ENCODE measurements around the gene P2RX3. TPM values are rescaled to one million over a fixed set of nuclear protein-coding genes. Genes with fewer than 3 reads are reported as not detected.
"Not testable (repeated sequence)": the region's sequence is repeated elsewhere in the genome, so short reads cannot be mapped to it uniquely, and the experiment has no call there.

Gene P2RX3
- total RNA-seq, 4 donors from 2014 or later, result not detected

GRCh38 chr11:57358543-57358961, 20.4 kb downstream of the P2RX3 start:
- no peak for DNase-seq (ENCODE audit: low spot score in 2 of 2)
- WGBS, 2 donors, result 41 to 56% methylated on average over 9 of the region's 9 CpGs
- intact Hi-C loops (cut with DNase I; ENCODE audit: low total_unique reads), result no loop called here
- TF ChIP-seq POLR2A (IDR thresholded peaks at IDR 0.05) (no peak), CTCF (IDR thresholded peaks at IDR 0.05) (no peak)
- no peak overlapping the region for H3K4me3 ChIP-seq (ENCODE audit: low read depth, poor library complexity, severe bottlenecking)

GRCh38 chr11:57358991-57359390, 20.8 kb downstream of the P2RX3 start:
- no peak overlapping the region for H3K4me3 ChIP-seq (ENCODE audit: low read depth, poor library complexity, severe bottlenecking)
- DNase-seq (ENCODE audit: low spot score in 2 of 2), result no peak
- intact Hi-C loops (cut with DNase I; ENCODE audit: low total_unique reads), result no loop called here
- no peak for TF ChIP-seq POLR2A (IDR thresholded peaks at IDR 0.05)
- no peak for TF ChIP-seq CTCF (IDR thresholded peaks at IDR 0.05)
- 64 to 69% methylated on average over 9 of the region's 9 CpGs for WGBS, 2 donors

GRCh38 chr11:57359396-57359795, 21.2 kb downstream of the P2RX3 start:
- WGBS, 2 donors, result 62 to 66% methylated on average over 5 of the region's 5 CpGs
- DNase-seq (ENCODE audit: low spot score in 2 of 2), result no peak
- intact Hi-C loops (cut with DNase I; ENCODE audit: low total_unique reads), result no loop called here
- no peak overlapping the region for H3K4me3 ChIP-seq (ENCODE audit: low read depth, poor library complexity, severe bottlenecking)
- TF ChIP-seq POLR2A (IDR thresholded peaks at IDR 0.05) (no peak), CTCF (IDR thresholded peaks at IDR 0.05) (no peak)

GRCh38 chr11:57359896-57360690, 21.9 kb downstream of the P2RX3 start:
- intact Hi-C loops (cut with DNase I; ENCODE audit: low total_unique reads), result no loop called here
- DNase-seq (ENCODE audit: low spot score in 2 of 2), result no peak
- no peak overlapping the region for H3K4me3 ChIP-seq (ENCODE audit: low read depth, poor library complexity, severe bottlenecking)
- whole genome bisulfite sequencing, 2 donors, result 78 to 84% methylated on average over 9 of the region's 9 CpGs
- TF ChIP-seq CTCF (IDR thresholded peaks at IDR 0.05), result no peak
- no peak for TF ChIP-seq POLR2A (IDR thresholded peaks at IDR 0.05)

- intact Hi-C loops (cut with DNase I; ENCODE audit: low total_unique reads), result no loop called here
- DNase-seq (ENCODE audit: low spot score in 2 of 2), result no peak
- 95% methylated on average over 8 of the region's 8 CpGs for WGBS, 2 donors
- no peak for TF ChIP-seq POLR2A (IDR thresholded peaks at IDR 0.05)
- TF ChIP-seq CTCF (IDR thresholded peaks at IDR 0.05), result no peak
- no peak overlapping the region for H3K4me3 ChIP-seq (ENCODE audit: low read depth, poor library complexity, severe bottlenecking)
These were observed 22.8 kb downstream of the P2RX3 start for GRCh38 chr11:57360991-57361390.

GRCh38 chr11:57361420-57361819, 23.3 kb downstream of the P2RX3 start:
- H3K4me3 ChIP-seq (ENCODE audit: low read depth, poor library complexity, severe bottlenecking); intact Hi-C loops (cut with DNase I; ENCODE audit: low total_unique reads); DNase-seq (ENCODE audit: low spot score in 2 of 2): not testable (repeated sequence)
